BE2C (cell line): ENCODE results near the gene KIAA0319L.
A peak's percentile ranks its signal among the peaks of the same experiment; 100 is the strongest.

Experiments
- DNase-seq: peaks from one replicate; pipeline ENCODE4 v3.0.0-alpha.2; 2020
- H3K27me3 ChIP-seq: fragments of 250-450 bp; sonication (Bioruptor Pico); 2 replicates; pipeline ENCODE4 v1.5.1; 2020; ENCODE audit warnings: mild to moderate bottlenecking
- H3K36me3 ChIP-seq: fragments of 250-450 bp; sonication (Bioruptor Pico); 2 replicates; pipeline ENCODE4 v1.5.1; 2020; ENCODE audit warnings: mild to moderate bottlenecking
- H3K4me1 ChIP-seq: fragments of 250-450 bp; sonication (Bioruptor Pico); 2 replicates; pipeline ENCODE4 v1.5.1; 2020
- H3K4me3 ChIP-seq: 2 replicates; pipeline ENCODE4 v1.5.1; 2011; ENCODE audit warnings: low read depth, low read length
- H3K9me3 ChIP-seq: fragments of 250-450 bp; sonication (Bioruptor Pico); 2 replicates; pipeline ENCODE4 v1.5.1; 2020
- TF ChIP-seq, protein P1 (sequence below): IDR thresholded peaks from 2 replicates; pipeline ENCODE4 v1.5.1; 2012; ENCODE audit warnings: mild to moderate bottlenecking, low read depth, low read length

The KIAA0319L gene

GRCh38 chr1:35572296-35572695 is 15.1 kb upstream of the KIAA0319L start:
- DNase-seq, result no peak
- Histone ChIP-seq H3K4me1 (no peaks in the 10 kb centered on the region), H3K9me3 (no peaks in the 10 kb centered on the region), H3K27me3 (no peaks in the 10 kb centered on the region), H3K36me3 (no peaks in the 10 kb centered on the region), H3K4me3 (no peak overlapping the region)
- TF ChIP-seq, protein P1, sequence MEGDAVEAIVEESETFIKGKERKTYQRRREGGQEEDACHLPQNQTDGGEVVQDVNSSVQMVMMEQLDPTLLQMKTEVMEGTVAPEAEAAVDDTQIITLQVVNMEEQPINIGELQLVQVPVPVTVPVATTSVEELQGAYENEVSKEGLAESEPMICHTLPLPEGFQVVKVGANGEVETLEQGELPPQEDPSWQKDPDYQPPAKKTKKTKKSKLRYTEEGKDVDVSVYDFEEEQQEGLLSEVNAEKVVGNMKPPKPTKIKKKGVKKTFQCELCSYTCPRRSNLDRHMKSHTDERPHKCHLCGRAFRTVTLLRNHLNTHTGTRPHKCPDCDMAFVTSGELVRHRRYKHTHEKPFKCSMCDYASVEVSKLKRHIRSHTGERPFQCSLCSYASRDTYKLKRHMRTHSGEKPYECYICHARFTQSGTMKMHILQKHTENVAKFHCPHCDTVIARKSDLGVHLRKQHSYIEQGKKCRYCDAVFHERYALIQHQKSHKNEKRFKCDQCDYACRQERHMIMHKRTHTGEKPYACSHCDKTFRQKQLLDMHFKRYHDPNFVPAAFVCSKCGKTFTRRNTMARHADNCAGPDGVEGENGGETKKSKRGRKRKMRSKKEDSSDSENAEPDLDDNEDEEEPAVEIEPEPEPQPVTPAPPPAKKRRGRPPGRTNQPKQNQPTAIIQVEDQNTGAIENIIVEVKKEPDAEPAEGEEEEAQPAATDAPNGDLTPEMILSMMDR, result no peak

DNA sequence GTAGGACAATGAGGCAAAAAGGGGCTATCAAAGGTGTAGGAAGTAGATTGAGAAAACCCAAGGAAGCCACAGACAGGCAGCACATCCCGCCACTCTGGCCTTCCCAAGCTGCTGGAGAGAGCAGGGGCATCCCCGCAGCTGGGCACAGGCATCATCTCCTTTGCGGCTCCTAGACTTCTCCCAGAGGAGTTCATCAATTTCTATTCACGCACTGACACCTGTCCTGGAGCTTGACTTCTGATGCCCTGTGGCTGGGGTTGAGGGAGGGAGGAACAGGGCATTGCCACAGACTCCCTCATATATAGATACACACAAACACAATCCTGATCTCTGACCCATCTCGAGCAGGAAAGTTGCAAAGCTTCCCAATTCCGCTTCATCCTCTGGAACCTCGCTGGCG is 14.1 kb upstream of the KIAA0319L start:
- H3K36me3 ChIP-seq, result no peaks in the 10 kb centered on the region
- DNase-seq, result no peak
- no peaks in the 10 kb centered on the region for H3K27me3 ChIP-seq
- TF ChIP-seq, protein P1, result no peak
- no peak overlapping the region for H3K4me3 ChIP-seq
- no peaks in the 10 kb centered on the region for H3K9me3 ChIP-seq
- H3K4me1 ChIP-seq, result no peaks in the 10 kb centered on the region

GRCh38 chr1:35570589-35571137 is 13.5 kb upstream of the KIAA0319L start:
- H3K27me3 ChIP-seq, result no peaks in the 10 kb centered on the region
- no peak for DNase-seq
- TF ChIP-seq, protein P1, result no peak
- no peaks in the 10 kb centered on the region for H3K4me1 ChIP-seq
- H3K4me3 ChIP-seq, result no peak overlapping the region
- no peaks in the 10 kb centered on the region for H3K9me3 ChIP-seq
- H3K36me3 ChIP-seq, result no peaks in the 10 kb centered on the region

DNA sequence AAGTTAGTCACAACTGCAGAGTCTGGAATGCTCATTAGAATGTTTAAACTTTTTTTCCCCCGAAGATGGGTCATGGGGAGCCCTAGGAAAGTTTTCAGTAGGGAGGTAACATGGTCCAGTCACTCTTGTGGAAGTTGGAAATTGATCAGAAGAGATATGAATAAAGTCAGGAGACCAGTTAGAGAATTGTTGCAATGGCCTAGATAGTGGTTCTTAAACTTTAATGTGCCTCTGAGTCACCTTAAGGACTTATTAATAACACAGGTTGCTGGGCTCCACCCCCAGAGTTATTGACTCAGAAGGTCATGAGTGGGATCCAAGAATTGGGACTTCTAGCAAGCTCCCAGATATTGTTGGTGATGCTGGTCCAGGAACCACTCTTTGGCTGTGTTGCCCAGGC is 12.7 kb upstream of the KIAA0319L start:
- DNase-seq, result no peak
- H3K4me3 ChIP-seq, result no peak overlapping the region
- TF ChIP-seq, protein P1, result no peak
- H3K36me3 ChIP-seq, result no peaks in the 10 kb centered on the region
- no peaks in the 10 kb centered on the region for H3K27me3 ChIP-seq
- H3K9me3 ChIP-seq, result no peaks in the 10 kb centered on the region
- H3K4me1 ChIP-seq, result no peaks in the 10 kb centered on the region

DNA sequence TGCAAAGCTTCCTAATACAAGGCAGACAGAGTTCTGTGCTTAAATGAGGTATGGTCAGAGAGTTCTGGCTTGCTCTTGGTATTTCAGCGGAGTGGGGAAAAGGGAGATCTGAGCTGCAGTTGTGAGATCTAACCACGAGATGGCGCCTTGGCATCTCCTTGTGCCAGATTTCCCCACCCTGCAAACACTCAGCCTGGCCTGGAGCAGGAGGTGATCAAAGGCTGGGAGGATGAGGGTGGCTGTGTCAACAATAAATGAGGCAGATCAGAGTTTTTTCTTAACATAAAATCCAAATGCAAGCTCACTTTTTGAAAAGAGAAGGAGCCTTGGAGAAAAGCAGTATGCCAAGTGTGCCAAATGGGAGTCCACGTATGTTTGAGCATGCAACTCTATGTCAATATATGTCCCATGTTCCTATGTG is 11.8 kb upstream of the KIAA0319L start:
- H3K4me3 ChIP-seq, result no peak overlapping the region
- DNase-seq, result peak; percentile 63
- H3K27me3 ChIP-seq, result no peaks in the 10 kb centered on the region
- no peaks in the 10 kb centered on the region for H3K9me3 ChIP-seq
- H3K4me1 ChIP-seq, result no peaks in the 10 kb centered on the region
- TF ChIP-seq, protein P1, result peak; percentile 78
- H3K36me3 ChIP-seq, result peaks cover 3% of the 10 kb centered on the region; the same call in 1 of the 2 replicates

DNA sequence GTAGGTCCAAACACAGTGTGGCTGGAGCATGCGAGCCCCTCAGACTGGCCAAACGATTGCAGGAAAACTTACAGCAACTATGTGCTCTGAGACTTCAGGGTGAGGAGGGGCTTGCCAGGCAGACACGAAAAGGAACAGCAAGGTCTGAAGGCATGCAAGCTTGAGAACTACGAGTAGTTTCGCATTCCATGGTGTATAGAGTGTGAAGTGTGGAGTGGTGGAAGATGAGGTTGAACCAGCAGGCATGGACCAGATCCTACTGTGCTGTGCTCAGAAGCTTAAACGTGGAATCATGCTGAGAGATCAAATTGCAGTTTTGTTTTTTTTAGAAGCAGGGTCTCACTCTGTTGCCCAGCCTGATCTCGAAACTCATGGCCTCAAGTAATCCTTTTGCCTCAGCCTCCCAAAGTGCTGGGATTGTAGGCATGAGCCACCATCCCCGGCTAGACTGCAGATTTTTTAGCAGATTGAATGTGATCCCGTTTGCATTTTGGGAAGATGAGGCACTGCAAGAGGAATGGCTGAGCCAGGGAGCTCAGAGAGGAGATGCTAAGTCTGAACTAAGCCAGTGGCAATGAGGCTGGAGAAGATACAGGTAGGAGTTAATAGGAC is 10.8 kb upstream of the KIAA0319L start:
- H3K9me3 ChIP-seq, result no peaks in the 10 kb centered on the region
- TF ChIP-seq, protein P1, result no peak
- peaks cover 3% of the 10 kb centered on the region; the same call in 1 of the 2 replicates for H3K36me3 ChIP-seq
- no peak overlapping the region for H3K4me3 ChIP-seq
- DNase-seq, result no peak
- no peaks in the 10 kb centered on the region for H3K4me1 ChIP-seq
- H3K27me3 ChIP-seq, result no peaks in the 10 kb centered on the region
